SH-SY5Y (cell line): ENCODE measurements around the gene SIRT3.

Source experiments
- GATA2 ChIP-seq: IDR thresholded peaks from 2 replicates; pipeline ENCODE4 v1.6.1; 2011; ENCODE audit warnings: mild to moderate bottlenecking, low read depth, low read length
- GATA3 ChIP-seq: IDR thresholded peaks from 2 replicates; pipeline ENCODE4 v1.6.1; 2011; ENCODE audit warnings: low read depth, mild to moderate bottlenecking, low read length, moderate library complexity

DNA sequence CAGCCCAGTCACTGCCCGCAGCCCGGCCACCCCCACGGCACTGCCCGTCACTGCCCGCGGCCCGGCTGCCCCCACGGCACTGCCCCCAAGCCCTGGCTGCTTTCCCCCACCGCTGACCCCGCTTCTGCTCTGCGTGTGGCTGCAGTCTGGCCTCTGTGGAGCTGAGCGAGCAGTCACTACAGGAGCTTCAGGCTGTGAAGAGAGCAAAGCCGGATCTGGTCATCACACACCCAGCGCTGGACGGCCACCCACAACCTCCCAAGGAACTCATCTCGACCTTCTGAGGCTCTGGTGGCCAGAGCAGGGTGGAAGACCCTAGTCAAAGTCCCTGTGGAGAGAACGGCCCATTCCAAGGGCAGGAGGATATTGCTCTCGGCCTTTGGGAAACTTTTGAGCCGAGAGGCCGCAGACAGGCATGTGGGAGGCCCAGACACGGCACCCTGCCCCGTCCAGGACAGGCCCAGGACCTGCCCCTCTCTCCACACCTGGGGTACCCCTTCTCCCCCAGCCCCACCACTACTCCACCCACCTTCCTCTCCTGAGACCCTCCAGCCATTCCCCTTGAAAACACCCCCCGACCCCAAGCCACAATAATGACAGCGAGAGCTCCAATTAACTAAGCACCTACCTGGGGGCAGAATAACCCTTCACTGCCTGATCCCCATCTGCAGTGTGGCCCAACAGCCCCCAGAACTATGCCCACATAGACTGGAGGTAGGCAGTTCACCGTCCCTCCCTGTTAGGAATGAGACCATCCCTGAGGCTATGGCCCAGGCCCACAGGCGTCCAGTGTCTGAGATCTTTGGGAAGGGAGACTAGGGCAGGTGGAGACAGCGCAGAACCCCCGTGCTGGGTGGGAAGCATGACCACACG, 49.1 kb upstream of the SIRT3 start:
- TF ChIP-seq GATA2 = no peak
- TF ChIP-seq GATA3 = no peak
